OCI-LY3 (cell line): ENCODE data around the gene P2RY6.

Experiments used
- CTCF ChIP-seq: fragments of 200-600, 300-600 bp; sonication (generic); IDR thresholded peaks from 2 replicates; pipeline ENCODE4 v1.5.1; 2014; ENCODE audit warnings: antibody characterized with exemption, low read length, low read depth
- EZH2phosphoT487 ChIP-seq: fragments of 200-600 bp; shearing (Covaris generic); IDR thresholded peaks from 2 replicates; pipeline ENCODE4 v1.6.1; 2018; ENCODE audit warnings: antibody characterized with exemption, mixed run types, low read depth

GRCh38 chr11:73306977-73307322, 34.8 kb downstream of the P2RY6 start:
- TF ChIP-seq CTCF = no peak
- no peak for TF ChIP-seq EZH2phosphoT487
